ENCODE results near the gene LMF1.
"Not testable (repeated sequence)": the region's sequence is repeated elsewhere in the genome, so short reads cannot be mapped to it uniquely, and the experiment has no call there.

GRCh38 chr16:955766-956165 is 15.0 kb downstream of the LMF1 start:
- not testable (repeated sequence) for TF ChIP-seq CTCF, POLR2A, POLR2AphosphoS5 (IDR thresholded peaks at IDR 0.05)

Data from prostate gland (tissue), 2 donors.